ENCODE measurements around the gene AOX1.
"Not testable (repeated sequence)": the region's sequence is repeated elsewhere in the genome, so short reads cannot be mapped to it uniquely, and the experiment has no call there.

The AOX1 gene

DNA sequence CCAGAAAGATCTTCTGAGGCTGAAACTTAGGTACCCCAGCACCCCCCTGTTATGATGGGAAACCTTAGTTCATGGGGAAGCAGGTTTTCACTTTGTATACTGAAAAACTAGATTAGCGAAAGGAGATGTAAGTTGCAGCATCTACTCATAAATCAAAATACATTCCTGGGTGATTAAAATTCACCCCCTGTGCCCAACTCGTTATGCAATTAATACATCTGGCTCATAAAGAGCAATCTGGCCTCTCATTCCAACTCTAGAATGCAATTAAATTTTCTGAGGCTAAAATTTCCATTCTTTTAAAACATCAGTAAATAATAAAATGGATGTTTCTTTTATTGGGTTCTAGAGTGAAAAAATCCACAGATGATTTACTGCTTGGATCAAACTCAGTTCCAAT lies 115.0 kb downstream of the AOX1 start:
- DNase-seq, result no peak

DNA sequence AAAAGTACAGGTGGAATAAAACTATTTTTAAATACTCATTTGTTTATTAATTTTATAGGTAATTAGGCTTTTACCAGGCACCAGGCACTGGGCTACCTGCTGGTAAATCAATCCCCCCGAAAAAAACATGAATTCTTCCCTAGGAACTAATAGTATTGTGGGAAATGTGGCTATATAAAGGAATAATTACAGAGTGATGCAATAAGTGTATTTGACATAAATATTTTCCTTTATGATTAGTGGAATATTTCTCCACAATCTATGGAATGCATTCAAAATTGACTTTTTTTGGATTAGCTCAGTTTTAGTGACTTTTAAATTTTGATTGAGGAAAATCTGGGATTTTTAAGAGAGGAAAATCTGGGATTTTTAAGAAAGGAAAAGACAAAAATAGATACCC lies 116.2 kb downstream of the AOX1 start:
- no peak for DNase-seq

DNA sequence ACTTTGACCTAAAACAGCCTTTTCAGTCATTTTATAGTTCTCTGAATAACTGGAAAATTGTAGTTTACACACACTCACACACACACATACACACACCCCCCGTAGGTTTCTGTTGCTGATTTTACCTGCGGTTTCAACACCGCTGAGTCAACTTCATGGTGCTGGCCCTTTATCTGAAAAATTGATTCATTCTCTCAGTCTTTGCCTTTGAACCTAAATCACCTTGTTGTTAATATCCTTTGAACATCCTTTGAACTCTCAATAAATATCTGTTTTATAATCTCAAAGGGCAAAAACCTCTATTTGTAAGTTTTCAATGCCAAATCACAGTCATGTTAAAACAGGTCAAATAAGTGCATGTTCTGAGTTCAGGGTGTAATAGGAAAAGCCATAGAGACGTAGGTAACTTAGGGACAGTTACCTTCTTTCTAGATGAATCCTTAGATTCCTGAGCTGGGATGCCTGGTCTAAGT lies 116.9 kb downstream of the AOX1 start:
- no peak for DNase-seq

DNA sequence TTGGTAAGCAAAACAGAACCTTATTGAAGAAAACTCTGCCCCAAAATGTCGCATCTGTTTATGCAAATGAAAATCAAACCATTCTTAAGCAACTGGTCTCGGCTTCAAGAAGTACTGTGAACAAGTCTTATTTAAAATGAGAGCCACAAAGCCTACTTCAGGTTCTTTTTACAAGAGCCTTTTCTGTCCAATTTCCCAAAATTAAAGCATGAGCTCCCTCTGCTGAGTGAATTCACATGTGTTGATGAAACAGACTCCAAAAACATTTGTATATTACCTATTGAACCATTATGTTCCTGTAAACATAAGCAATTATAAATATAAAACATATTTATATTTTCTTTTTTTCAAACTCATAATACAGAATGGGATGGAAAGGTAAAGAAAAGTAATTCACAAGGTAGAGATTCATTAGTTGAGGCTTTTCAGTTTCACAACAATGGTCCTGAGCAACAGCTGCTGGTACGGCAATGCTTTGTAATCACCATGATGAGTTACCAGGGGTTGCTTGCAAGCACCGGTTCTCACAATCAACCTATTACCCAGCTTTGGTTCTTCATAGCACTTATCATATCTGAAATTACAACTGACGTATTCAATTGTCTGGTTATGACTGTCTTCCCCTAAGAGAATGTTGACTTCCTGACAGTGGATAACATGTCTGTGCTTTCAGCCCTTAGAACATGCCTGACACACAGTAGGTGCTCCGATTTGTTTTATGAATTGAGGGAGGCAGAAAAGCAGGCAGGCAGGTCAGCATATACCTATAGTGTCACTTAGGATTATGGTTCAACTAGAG lies 117.5 kb downstream of the AOX1 start:
- peak in 6 of 56 donors; percentile 5 to 82 (median 21) for DNase-seq

DNA sequence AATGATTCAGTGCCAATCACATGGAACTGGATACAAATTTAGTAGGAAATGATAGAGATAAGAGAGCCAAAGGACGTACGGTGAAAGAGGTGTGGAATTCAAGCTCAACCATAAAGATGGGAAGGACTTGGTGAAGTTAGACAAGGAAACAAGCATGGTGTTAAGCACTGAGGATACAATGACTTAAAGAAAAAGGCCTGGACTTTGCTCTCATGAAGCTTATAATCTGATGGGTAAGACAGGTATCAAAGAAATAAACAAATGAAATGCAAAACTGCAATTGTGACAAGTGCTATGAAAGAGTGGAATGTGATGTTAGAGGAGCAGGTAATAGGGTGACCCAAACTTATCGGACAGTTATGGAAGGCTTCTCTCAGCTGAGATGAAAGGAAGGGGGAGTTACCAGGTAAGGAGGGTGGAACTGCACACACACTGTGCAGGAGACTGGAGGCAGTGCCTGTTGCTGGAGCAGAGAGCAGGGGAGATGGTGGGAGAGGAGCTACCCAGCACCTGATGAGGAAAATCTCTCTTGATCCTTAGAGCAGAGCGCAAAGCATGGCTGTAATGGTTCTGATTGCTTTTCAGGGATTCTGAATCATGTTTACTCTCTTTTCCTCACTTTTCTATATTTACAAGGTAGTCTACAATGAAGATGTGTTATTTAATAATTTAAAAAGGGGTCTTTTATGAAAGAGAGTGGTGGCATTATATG lies 118.3 kb downstream of the AOX1 start:
- DNase-seq, result no peak

DNA sequence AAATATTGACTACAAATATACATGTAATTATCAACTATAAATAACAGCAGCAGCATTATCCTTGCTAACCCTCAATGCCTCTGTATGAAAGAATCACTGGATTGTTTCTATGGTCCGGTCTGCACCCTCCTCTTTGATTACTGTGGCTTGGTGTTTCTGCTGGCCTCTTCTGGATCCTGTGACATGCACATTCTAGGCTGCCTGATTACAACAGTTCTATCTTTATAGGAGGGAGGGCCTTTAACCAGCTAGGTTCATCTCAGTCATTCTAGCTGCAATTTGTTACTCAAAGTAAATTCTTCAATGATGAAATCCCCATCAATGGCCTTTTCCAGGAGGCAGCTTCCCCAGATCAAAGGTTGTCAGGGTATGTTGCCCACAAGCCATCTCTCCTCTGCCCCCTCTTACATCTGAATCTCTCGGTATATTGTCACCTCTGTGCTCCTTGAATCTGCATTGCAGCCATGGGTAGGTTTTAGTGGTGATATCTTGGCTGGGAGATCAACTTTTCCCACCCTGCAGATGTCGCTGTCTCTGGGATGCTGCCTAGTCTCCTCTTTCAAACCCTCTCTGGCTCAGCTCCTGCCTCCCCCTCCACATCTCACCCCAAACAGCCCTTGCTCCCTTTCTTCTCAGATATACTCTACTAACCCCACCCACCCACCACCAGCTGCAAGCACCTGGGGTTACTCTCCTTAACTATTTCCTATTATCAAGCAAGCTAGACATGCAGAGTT lies 119.7 kb downstream of the AOX1 start:
- DNase-seq, result peak in 27 of 56 donors; percentile 5 to 64 (median 26)

DNA sequence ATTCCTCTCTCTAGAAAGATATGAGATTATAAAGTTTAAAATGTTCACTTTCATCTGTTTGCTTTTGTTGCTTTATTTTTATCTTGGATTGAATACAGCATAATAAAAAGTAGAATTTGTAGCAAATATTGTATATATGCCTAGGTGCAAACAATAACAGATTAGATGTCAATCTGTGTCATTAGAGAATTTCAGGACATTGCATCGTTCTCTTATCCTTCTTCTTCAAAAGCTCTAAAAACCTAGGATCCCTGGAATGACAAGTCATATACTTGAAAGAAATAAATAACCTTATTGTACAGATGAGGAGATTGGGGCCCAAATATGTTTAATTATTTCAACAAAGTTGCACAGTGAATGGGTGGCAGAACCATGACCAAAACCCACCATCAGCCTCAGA lies 123.1 kb downstream of the AOX1 start:
- no peak for DNase-seq

DNA sequence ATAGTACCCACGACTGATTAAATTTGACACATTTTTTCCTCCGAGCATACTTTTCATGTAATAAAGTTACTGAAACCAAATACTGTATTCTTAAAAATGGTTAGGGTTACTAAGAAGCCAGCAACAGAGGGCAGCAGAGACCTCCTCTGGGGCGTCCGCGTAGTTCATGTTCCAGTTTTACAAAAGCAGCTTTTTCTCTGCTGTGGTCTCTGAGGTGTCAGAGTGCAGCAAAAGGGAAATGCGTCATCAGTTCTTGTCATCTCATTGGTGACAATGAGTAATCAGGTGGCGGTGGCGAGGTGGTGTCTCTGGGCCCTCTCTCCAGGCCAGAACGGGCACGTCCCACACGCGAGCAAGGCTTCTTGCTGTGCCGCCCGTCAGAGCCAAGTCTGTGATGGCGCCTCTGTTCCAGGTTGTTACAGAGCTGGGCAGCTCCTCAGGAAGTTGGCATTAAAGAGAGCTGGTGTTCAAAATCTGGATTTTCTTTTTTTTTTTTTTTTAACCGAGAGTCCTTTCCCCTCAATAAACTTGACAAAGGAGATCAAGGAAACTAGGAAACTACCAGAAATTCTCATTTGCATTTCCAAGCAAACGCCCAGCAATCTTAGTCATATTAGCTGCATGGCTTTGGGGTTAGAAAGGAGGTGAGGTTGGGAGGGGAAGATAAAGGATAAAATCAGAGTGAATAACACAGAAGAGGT lies 127.3 kb downstream of the AOX1 start:
- peak in 54 of 56 donors; percentile 20 to 91 (median 72) for DNase-seq

DNA sequence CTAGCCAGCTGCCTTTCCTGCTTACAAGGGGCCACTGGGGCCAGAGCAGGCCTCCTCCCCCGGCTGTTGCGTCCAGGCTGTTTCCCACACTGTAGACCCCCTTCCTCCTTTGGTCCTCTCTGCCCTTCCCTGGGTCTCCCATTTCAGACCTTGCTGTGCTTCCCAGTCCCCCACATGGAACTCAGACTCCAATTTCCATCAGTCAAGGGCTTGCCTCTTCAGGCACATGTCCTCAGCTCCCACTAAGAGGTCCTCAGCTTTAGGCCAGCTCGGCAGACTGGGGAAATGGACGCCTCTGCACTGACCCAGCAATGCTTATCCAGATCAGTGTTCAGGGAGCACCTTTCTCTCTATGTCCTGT lies 127.9 kb downstream of the AOX1 start:
- peak in 1 of 56 donors; percentile 16 for DNase-seq

DNA sequence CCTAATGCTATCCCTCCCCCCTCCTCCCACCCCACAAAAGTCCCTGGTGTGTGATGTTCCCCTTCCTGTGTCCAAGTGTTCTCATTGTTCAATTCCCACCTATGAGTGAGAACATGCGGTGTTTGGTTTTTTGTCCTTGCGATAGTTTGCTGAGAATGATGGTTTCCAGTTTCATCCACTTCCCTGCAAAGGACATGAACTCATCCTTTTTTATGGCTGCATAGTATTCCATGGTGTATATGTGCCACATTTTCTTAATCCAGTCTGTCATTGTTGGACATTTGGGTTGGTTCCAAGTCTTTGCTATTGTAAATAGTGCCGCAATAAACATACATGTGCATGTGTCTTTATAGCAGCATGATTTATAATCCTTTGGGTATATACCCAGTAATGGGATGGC lies 129.2 kb downstream of the AOX1 start:
- not testable (repeated sequence) for DNase-seq

DNA sequence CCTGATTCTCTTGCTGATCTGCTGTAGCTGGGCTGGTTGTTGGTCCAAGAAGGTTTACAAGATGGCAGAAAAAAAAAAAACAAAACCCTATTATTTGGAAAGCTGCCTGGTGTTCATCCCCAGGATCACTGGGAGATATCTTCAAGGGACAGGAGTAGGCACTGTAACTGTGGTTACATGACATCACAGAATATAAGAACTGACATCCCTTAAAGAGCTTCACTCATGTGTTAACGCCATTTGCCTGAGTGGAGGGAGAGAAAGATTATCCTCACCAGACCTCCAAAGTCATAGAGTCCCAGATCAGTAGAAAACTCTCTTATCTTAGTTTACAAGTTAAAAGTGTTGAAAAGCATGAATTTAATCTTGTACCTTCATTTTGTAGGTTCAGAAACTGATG lies 130.6 kb downstream of the AOX1 start:
- DNase-seq, result no peak
